ENCODE measurements around the gene KLHL7. TPM values are rescaled to one million over a fixed set of nuclear protein-coding genes. Genes with fewer than 3 reads are reported as not detected.

KLHL7 gene
- total RNA-seq, 1 donor from 2014 or later: 20.0 TPM

DNA sequence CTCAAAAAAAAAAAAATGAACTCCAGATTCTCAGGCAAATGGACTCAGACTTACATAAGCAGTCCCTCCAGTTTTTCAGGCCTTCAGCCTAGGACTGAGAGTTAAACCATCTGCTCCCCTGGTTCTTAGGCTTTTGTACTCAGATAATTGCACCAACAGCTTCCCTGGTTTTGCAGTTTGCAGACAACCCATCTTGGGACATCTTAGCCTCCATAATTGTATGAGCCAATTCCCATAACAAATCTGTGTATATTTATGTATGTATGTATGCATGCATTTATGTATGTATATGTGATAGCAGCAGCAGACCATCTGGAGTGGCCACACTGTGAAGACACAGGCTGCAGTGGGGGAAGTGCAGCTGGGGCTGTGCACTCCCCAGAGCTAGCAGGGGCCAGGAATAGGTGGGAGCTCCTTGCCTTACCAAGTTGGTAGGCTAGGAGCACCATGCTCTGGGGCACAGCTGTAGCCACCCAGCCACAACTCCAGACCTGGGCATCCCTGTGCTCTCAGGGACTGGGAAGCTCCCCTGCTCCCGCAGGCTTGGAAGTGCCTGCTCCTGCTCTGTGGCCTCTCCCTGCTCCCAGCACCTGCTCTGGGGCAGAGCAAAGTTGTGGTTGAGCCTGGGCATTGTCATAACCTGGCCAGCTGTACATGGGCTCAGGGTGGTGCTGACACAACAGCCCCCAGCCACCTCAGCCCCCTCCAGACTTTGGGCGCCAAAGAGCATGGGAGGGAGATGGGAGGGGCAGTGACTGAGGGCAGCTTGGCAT lies 8.9 kb upstream of the KLHL7 start:
- Mint-ChIP-seq H3K27ac (no peak overlapping the region), H3K27me3 (peaks cover 4% of the 10 kb centered on the region), H3K36me3 (ENCODE audit: low read depth) (no peaks in the 10 kb centered on the region), H3K9me3 (peaks cover 4% of the 10 kb centered on the region), H3K4me3 (no peak overlapping the region), H3K4me1 (no peaks in the 10 kb centered on the region)
- intact Hi-C loops (cut with micrococcal nuclease): no loop called here
- DNase-seq: no peak

DNA sequence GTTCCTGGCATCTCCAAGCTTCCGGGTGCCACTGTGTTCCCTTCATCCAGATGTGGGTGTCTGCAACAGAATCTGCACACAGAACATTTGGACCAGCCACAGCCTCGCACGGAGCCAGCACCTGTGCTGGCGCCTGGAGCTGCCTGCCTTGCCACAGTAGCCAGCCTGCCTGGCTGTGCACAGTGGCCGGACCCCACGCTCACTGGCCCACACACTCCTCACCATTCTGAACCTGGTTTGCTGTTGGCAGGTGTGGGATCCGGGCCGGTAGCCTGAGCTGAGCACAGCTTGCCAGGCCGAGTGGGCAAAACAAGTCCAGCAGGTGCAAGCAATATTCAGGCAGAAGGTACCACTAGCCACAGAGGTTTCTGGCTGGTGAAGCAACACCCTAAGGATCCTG lies 7.6 kb upstream of the KLHL7 start:
- DNase-seq: no peak
- H3K4me3 Mint-ChIP-seq: no peak overlapping the region
- no peaks in the 10 kb centered on the region for H3K27me3 Mint-ChIP-seq
- intact Hi-C loops (cut with micrococcal nuclease): no loop called here
- no peaks in the 10 kb centered on the region for H3K4me1 Mint-ChIP-seq
- peaks cover 4% of the 10 kb centered on the region for H3K9me3 Mint-ChIP-seq
- H3K36me3 Mint-ChIP-seq (ENCODE audit: low read depth): no peaks in the 10 kb centered on the region
- H3K27ac Mint-ChIP-seq: no peak overlapping the region

DNA sequence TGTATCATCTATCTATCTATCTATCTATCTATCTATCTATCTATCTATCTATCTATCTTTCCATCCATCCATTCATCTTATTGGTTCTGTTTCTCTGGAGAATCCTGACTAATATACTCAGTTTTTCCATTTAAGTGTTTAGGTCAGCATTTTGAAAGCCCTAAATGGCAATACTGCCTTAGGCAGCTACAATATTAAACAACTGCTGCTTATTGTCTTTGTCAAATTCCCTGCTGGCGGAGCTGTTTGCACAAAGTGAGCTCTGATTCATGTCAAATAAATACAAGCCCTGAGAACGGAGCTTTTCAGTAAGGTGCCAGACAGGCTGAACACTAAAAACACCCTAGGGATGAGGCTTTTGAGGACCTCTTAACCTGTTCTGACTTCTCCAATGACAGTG lies 7.1 kb upstream of the KLHL7 start:
- intact Hi-C loops (cut with micrococcal nuclease): no loop called here
- DNase-seq: no peak
- H3K36me3 Mint-ChIP-seq (ENCODE audit: low read depth): no peaks in the 10 kb centered on the region
- H3K27me3 Mint-ChIP-seq: no peaks in the 10 kb centered on the region
- no peak overlapping the region for H3K27ac Mint-ChIP-seq
- H3K4me3 Mint-ChIP-seq: no peak overlapping the region
- H3K4me1 Mint-ChIP-seq: no peaks in the 10 kb centered on the region
- H3K9me3 Mint-ChIP-seq: peaks cover 4% of the 10 kb centered on the region

DNA sequence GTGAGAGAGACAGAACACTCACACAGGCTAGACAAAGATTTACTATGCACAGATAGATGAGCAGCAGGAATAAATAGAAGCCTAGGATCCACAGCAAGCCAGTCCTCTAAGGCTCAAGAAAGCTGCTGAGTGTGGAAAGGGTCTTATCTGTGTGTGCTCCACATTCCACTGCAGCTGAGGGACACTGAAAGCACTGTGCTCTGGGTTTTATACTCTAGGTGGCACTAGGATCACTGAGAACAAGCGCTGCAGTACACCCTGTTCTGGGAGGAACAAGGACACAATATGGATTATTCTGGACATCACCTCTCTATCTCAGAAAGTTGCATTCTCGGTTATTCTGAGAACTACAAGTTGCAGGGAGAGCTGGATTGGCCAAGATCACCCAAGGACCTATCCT lies 4.9 kb upstream of the KLHL7 start:
- intact Hi-C loops (cut with micrococcal nuclease): no loop called here
- Mint-ChIP-seq H3K4me3 (no peak overlapping the region), H3K9me3 (no peaks in the 10 kb centered on the region), H3K4me1 (peaks cover 1% of the 10 kb centered on the region), H3K27ac (no peak overlapping the region), H3K27me3 (no peaks in the 10 kb centered on the region), H3K36me3 (ENCODE audit: low read depth) (no peaks in the 10 kb centered on the region)
- DNase-seq: peak; percentile 50

DNA sequence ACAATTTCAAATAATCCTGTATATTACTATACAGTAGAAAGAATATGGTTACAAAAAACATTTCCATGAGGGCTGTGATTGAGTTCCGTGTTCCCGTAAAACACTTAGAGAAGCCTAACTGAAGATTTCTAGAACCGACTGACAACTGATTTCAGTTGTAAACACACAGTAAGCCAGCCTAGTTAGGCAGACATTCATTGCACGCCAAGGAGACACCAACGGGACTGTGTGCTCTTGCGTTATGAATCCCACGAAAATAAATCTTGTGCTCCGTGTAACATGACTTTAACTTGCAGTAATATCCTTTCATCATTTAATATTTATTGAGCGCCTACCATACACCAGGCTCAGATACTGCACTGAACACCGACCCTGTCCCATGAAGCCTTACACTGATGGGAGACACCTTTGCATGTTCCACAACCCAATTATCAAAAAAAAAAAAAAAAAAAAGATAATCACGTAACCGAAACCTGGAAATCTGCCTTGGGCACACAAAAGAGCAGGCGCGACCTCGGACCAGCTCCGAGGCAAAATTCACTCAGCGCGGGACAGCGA lies 420 bp upstream of the KLHL7 start:
- Mint-ChIP-seq H3K4me3 (peak overlapping the region; percentile 97), H3K27me3 (no peaks in the 10 kb centered on the region), H3K9me3 (no peaks in the 10 kb centered on the region), H3K4me1 (peaks cover 17% of the 10 kb centered on the region), H3K36me3 (ENCODE audit: low read depth) (peaks cover 7% of the 10 kb centered on the region), H3K27ac (peak overlapping the region; percentile 94)
- no peak for DNase-seq
- intact Hi-C loops (cut with micrococcal nuclease): loop anchor here (1.0 to 5.0 kb wide), 4 partner anchors 76 to 1168 kb away; no protein-coding TSS in a partner anchor

DNA sequence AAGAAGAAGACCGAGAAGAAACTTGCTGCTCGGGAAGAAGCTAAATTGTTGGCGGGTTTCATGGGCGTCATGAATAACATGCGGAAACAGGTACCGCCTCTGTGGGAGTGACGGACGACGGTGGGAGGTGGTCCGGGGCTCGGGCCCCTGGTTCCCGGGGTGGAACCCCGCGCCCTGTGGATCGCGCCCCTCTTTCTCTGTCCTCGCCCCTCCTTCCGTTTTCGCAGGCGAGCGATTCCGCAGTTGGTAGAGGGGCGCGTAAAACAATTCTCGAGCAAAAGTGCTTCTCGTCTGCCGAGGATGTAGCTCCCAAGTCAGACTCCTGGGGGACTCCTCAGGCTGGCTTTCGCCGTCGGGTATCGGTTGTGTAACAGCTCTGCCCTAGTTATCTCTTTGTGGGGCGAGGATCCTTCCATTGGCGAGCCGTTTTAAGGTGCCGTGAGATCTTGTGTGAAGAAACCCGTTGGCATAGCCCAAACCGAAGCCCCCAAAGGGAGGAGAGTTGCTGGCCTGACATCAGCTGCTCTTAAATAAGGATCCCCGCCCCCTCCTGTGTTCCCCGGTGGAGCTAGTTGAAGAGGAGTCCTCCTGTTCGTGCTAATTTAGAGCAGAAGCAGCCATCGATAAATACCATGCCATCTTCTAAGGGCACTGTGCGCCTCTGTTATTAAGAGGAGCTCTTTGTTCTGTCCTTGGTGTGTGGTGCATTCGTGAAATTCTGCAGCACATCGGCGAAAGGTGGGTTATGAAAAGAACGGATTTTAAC lies 655 bp downstream of the KLHL7 start:
- Mint-ChIP-seq H3K27me3 (no peaks in the 10 kb centered on the region), H3K9me3 (no peaks in the 10 kb centered on the region)

DNA sequence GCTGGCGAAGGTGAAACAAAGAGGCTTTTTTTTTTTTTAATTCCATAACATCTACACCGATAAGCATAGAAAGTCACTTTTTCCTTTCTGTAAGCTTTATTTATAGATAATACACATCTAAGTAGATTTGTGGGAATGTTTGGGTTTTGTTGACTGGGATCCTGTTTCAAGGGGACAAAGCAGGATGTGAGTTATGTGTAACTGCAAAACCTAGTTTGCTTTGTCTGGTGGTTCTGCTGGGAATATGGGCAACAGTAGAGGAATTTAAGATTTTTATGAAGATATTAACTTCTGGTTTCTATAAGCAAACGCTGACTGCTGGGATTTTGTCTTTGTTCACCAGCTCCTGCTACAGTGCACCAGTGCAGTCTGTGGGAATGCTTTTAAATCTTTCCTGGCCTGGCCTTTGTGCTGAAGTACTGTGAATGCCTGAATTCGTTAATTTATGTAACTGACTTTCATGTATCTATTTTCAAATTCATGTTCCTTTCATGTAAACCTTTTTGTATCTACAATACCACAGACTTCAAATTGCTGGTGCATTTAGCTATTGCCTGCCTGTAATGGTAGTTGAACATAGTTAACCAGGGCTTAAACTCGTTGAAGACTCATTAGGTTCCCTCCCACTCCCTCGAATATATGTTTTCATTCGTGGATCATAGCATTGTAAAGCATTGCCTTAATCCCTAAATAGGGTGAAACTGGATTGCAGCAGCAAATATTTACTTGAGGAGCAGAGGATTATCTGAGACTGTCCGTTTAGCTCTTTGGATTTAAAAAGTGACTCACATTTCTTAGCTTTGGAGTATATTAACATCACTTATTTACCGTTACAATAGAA lies 1.5 kb downstream of the KLHL7 start:
- intact Hi-C loops (cut with micrococcal nuclease): loop anchor here (1.0 to 5.0 kb wide), 3 partner anchors 155 to 1170 kb away; partner anchors contain the start of gene TOMM7
- no peak for DNase-seq
- Mint-ChIP-seq H3K27ac (peak overlapping the region; percentile 32), H3K36me3 (ENCODE audit: low read depth) (peaks cover 7% of the 10 kb centered on the region), H3K4me1 (peaks cover 17% of the 10 kb centered on the region), H3K27me3 (no peaks in the 10 kb centered on the region), H3K4me3 (peak overlapping the region; percentile 97), H3K9me3 (no peaks in the 10 kb centered on the region)

More for the DNA sequence above, 655 bp downstream of the KLHL7 start:
- Mint-ChIP-seq H3K27ac (peak overlapping the region; percentile 94), H3K4me1 (peaks cover 17% of the 10 kb centered on the region), H3K36me3 (ENCODE audit: low read depth) (peaks cover 7% of the 10 kb centered on the region), H3K4me3 (peak overlapping the region; percentile 97)
- peak; percentile 88 for DNase-seq
- intact Hi-C loops (cut with micrococcal nuclease): loop anchor here (1.0 to 5.0 kb wide), 3 partner anchors 156 to 1169 kb away; partner anchors contain the start of gene TOMM7

DNA sequence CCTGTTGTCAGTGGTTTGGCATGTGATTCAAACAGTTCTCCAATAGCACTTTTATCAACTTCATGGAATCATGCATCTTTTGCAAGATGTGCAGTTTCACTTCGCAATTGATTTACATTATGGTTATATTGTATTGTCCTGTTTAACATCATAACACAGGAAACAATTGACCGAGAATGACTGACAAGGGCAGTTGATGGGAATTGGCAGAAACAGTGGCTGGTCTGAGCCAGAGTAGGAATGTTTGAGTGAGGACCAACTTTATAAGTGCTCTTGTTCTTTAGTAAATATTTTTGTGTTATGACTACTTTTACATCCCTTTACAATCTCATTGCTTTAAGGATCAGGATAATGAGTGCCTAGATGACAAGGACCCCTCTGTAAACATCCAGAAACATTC lies 2.2 kb downstream of the KLHL7 start:
- H3K27me3 Mint-ChIP-seq: no peaks in the 10 kb centered on the region
- H3K36me3 Mint-ChIP-seq (ENCODE audit: low read depth): peaks cover 7% of the 10 kb centered on the region
- no peak overlapping the region for H3K27ac Mint-ChIP-seq
- no peak for DNase-seq
- intact Hi-C loops (cut with micrococcal nuclease): loop anchor here (5.0 kb wide), 2 partner anchors 155 to 1170 kb away; no protein-coding TSS in a partner anchor
- no peaks in the 10 kb centered on the region for H3K9me3 Mint-ChIP-seq
- H3K4me1 Mint-ChIP-seq: peaks cover 17% of the 10 kb centered on the region
- no peak overlapping the region for H3K4me3 Mint-ChIP-seq

DNA sequence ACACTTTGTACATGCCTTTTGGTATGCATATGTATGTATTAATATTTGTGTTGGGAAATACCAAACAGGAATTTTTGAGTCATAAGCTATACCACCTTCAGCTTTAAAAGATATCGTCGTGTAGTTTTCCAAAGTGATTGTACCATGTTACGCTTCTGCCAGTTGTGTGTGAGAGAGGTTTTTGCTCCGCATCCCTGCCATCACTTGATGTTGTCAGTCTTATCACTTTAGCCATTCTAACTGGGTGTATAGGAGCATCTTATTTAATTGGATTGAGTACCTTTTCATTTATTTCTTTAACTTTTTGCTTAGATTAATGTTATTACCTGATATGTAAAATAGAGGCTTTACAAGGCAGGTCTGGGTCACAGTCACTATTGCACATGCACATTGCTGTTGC lies 3.4 kb downstream of the KLHL7 start:
- no peak overlapping the region for H3K27ac Mint-ChIP-seq

DNA sequence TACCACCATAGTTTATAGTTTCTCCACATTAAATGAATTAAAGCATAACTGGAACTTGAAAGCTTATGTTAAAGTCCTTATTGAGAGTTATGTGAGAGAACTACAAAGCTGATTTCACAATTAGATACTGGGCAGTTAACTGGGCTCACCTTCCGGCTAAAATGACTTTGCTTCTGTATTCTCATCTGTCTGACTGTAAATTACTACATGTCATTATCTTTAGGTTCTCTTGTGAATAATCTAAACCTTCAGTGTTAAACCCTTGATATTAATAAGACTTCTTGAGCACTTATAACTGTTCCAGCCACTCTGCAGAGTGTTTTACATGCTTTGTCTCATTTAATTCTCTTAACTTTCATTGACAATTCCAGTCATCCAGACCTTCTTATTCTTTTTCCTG lies 3.9 kb downstream of the KLHL7 start:
- intact Hi-C loops (cut with micrococcal nuclease): loop anchor here (5.0 kb wide), 2 partner anchors 153 to 1172 kb away; no protein-coding TSS in a partner anchor
- H3K27me3 Mint-ChIP-seq: no peaks in the 10 kb centered on the region
- H3K36me3 Mint-ChIP-seq (ENCODE audit: low read depth): peaks cover 7% of the 10 kb centered on the region
- H3K4me3 Mint-ChIP-seq: no peak overlapping the region
- DNase-seq: no peak
- no peak overlapping the region for H3K27ac Mint-ChIP-seq
- H3K4me1 Mint-ChIP-seq: peaks cover 19% of the 10 kb centered on the region
- no peaks in the 10 kb centered on the region for H3K9me3 Mint-ChIP-seq

More for the DNA sequence above, 3.4 kb downstream of the KLHL7 start:
- H3K27me3 Mint-ChIP-seq: no peaks in the 10 kb centered on the region
- H3K9me3 Mint-ChIP-seq: no peaks in the 10 kb centered on the region
- DNase-seq: no peak
- intact Hi-C loops (cut with micrococcal nuclease): loop anchor here (5.0 kb wide), 2 partner anchors 153 to 1172 kb away; no protein-coding TSS in a partner anchor
- H3K4me1 Mint-ChIP-seq: peaks cover 19% of the 10 kb centered on the region
- H3K4me3 Mint-ChIP-seq: no peak overlapping the region
- H3K36me3 Mint-ChIP-seq (ENCODE audit: low read depth): peaks cover 7% of the 10 kb centered on the region

DNA sequence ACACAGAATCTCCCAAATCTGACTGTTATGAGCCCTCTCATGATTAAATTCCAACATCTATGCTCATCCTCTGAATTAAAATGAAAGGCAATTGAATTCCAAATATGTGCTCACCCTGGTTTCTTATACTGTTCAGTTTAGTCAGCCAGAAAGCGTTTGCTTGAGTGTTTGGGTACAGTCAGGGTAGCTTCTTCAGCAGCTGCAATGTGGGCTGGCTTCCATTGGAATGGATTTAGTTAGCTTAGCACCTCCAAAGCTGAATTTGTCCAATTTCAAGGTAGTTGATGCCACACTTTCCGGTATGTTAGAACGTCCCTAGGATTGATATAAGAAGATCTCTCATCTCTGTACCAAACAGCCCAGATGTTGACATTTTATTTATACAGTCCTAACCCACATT lies 9.3 kb downstream of the KLHL7 start:
- DNase-seq: no peak
- Mint-ChIP-seq H3K27me3 (no peaks in the 10 kb centered on the region), H3K36me3 (ENCODE audit: low read depth) (no peaks in the 10 kb centered on the region), H3K4me1 (peaks cover 1% of the 10 kb centered on the region), H3K27ac (no peak overlapping the region), H3K9me3 (no peaks in the 10 kb centered on the region), H3K4me3 (no peak overlapping the region)
- intact Hi-C loops (cut with micrococcal nuclease): no loop called here

DNA sequence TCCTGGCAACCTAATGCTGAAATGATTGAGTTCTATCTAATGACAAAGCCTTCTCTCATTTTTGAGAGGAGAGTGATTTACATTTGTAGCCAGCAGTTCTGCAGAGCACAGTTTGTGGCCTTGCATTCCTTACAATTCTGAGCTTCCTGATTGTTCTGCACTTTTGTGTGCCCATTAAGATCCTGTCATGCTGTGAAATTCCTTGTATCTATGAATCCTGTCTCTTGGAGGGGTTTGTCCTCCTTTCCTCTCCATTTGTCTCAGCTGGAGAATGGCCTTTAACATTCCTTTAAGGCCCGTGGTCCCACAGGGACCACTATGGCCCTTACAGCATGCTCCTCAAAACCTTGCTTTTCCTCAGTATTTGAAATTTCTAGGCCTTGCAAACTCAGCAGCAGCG lies 10.4 kb downstream of the KLHL7 start:
- H3K4me3 Mint-ChIP-seq: no peak overlapping the region
- H3K36me3 Mint-ChIP-seq (ENCODE audit: low read depth): no peaks in the 10 kb centered on the region
- H3K4me1 Mint-ChIP-seq: peaks cover 1% of the 10 kb centered on the region
- intact Hi-C loops (cut with micrococcal nuclease): no loop called here
- H3K27me3 Mint-ChIP-seq: no peaks in the 10 kb centered on the region
- no peak for DNase-seq
- H3K9me3 Mint-ChIP-seq: no peaks in the 10 kb centered on the region
- H3K27ac Mint-ChIP-seq: no peak overlapping the region

DNA sequence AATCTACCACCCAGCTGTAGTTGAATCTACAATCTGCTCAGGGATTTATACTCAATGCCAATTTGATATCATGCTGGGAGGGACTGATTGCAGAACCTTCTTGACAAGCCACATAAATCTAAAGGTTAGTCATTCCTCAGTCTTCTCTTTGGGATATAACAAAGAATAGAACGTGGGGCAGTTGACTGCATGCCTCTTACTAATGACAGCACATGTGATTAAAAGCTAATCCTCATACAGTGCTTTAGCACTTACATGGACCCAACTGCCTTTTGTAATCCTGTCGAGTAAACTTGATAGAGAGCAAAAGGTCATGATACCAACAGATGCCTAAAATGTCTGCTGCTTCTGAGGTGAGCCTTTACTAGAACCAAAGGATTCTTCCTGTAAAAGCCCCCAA lies 12.3 kb downstream of the KLHL7 start:
- H3K27me3 Mint-ChIP-seq: no peaks in the 10 kb centered on the region
- no peak overlapping the region for H3K4me3 Mint-ChIP-seq
- no peak overlapping the region for H3K27ac Mint-ChIP-seq
- peaks cover 4% of the 10 kb centered on the region for H3K4me1 Mint-ChIP-seq
- no peak for DNase-seq
- intact Hi-C loops (cut with micrococcal nuclease): no loop called here
- no peaks in the 10 kb centered on the region for H3K9me3 Mint-ChIP-seq
- H3K36me3 Mint-ChIP-seq (ENCODE audit: low read depth): no peaks in the 10 kb centered on the region
